WI38 (cell line): ENCODE data around the gene TLE7.

Experiments used
- H3K4me3 ChIP-seq: 2 replicates; pipeline ENCODE4 v1.5.1; 2011; ENCODE audit warnings: low read depth, mild to moderate bottlenecking, control low read depth, low read length
- TF ChIP-seq, protein P1 (sequence below): IDR thresholded peaks from 2 replicates; pipeline ENCODE4 v1.5.1; 2012; ENCODE audit warnings: low read depth, mild to moderate bottlenecking, control low read depth, low read length

Gene TLE7

GRCh38 chr16:71389330-71389729 lies 52.5 kb downstream of the TLE7 start:
- TF ChIP-seq, protein P1, sequence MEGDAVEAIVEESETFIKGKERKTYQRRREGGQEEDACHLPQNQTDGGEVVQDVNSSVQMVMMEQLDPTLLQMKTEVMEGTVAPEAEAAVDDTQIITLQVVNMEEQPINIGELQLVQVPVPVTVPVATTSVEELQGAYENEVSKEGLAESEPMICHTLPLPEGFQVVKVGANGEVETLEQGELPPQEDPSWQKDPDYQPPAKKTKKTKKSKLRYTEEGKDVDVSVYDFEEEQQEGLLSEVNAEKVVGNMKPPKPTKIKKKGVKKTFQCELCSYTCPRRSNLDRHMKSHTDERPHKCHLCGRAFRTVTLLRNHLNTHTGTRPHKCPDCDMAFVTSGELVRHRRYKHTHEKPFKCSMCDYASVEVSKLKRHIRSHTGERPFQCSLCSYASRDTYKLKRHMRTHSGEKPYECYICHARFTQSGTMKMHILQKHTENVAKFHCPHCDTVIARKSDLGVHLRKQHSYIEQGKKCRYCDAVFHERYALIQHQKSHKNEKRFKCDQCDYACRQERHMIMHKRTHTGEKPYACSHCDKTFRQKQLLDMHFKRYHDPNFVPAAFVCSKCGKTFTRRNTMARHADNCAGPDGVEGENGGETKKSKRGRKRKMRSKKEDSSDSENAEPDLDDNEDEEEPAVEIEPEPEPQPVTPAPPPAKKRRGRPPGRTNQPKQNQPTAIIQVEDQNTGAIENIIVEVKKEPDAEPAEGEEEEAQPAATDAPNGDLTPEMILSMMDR = no peak
- H3K4me3 ChIP-seq = no peak overlapping the region

DNA sequence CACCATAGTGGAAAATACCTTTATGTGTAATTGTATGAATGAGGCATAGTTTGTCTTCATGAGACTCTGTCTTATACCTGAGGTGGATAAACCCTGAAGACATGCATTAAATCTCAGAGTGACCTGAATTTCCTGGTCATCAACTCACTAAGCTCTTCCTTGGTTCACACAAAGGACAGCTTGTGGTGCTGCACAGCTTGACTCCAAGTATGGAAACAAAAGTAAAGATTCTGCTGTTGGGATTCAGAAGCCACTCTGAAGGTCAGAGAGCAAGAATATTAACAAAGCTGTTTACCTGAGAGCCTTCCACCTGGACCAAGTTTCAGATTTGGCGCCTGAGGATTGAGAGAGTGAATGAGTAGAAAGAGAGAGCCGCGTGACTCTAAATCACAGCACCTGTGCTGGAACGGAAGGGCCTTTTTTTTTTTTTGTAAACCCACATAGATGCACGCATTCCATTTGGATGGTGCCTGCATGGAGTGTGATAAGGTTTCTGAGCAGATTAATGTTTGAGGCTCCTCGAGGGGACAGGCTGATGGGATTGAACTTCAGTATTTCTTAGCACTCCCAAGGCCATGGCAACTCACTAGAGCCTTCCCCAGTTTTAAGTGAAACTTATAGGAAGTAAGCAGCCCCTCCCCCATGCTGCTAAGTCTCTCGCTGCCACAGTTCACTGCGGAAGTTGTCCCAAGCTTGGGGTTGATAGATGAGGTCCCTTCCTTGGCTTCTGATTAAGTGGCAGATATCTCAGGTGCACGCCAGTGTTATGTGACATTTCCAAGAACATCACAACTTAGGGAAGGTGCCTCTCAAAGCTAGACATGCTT lies 54.6 kb downstream of the TLE7 start:
- no peak overlapping the region for H3K4me3 ChIP-seq
- TF ChIP-seq, protein P1 = no peak

DNA sequence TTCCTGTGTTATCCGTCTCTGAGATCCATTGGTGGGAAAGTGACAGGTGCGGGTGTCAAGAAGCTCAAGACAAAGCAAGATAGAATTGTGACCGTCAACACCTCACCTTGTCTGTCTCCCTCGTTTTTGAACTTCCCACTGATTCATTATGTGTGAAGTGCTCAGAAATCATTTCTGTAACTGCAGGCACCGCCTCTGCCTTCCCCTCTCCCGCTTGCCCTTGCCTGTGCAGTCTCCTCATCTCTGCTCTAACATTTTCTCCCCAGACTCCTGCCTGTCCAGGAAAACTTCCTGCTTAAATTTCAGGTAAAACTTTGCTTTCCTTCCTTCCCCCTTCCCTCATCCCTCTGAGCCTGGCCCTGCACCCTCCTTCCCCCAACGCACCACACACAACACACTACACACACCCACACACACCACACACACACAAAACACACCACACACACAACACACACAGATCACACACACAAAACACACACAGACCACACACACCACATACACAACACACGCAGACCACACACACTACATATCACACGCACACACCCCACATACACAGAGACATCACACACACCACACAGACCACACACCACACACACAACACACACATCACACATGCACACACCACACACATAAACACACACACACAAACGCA lies 57.7 kb downstream of the TLE7 start:
- TF ChIP-seq, protein P1 = no peak
- H3K4me3 ChIP-seq = no peak overlapping the region

DNA sequence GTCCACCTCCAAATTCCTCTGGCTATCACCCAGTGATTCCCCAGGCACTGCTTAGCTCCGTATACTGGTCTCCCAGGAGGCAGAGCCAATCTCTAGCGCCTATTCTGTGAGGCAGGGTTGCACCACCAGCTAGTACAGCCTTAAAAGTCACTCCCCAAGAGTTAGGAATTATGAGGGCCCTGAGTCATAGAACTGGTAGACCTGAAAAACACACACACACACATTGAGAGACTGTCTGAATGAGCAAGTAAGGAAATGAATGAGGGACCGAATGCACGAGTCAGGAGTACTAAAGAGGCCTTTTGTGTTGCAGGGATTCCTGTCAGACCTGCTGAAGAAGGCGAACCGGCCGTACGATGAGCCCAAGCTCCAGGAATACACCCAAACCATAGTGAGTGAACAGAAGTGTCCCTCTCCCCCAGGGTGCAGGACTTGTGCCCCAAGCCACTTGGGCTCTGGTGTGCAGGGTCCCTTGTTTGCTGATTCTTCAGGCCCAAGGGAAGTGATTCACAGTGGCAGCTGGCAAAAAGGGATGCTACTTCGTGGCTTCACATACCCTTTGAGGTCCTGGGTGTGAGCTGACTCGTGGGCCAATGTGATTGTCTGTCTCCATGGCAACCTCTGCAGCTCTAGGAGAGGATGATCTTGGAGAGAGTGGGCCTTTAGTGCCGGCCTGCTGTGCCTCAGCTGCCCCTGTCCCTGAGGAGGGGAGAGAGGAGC lies 58.6 kb downstream of the TLE7 start:
- TF ChIP-seq, protein P1 = no peak
- no peak overlapping the region for H3K4me3 ChIP-seq

GRCh38 chr16:71380831-71381230 lies 61.0 kb downstream of the TLE7 start:
- no peak overlapping the region for H3K4me3 ChIP-seq

More at GRCh38 chr16:71380831-71381230, 61.0 kb downstream of the TLE7 start:
- TF ChIP-seq, protein P1 = no peak
